HepG2 (cell line): ENCODE results near the gene SAMD4B. TPM values are rescaled to one million over a fixed set of nuclear protein-coding genes. Genes with fewer than 3 reads are reported as not detected.
"Not testable (repeated sequence)": the region's sequence is repeated elsewhere in the genome, so short reads cannot be mapped to it uniquely, and the experiment has no call there.

ENCODE experiments used
- ATAC-seq: fragments of 200-7000 bp; cut with Tn5 transposase; 3 replicates; pipeline ENCODE4 v1.9.1; 2020; ENCODE audit warnings: mild to moderate bottlenecking, moderate library complexity
- BruUV-seq: library from RNA; stranded (reverse); fragments of 400-500 nt; replicated peaks from 2 replicates; lab custom pipeline; 2021; lab: Mats Ljungman, UMichigan
- CTCF ChIA-PET: fragments of 300-600 bp; formaldehyde crosslinking; extraction: SDS; loops from one replicate; lab custom pipeline; 2021; ENCODE audit warnings: low total read pairs, inconsistent platforms, low intra/inter-chr PET ratio; lab: Yijun Ruan, JAX
- POLR2A ChIA-PET: fragments of 350-600 bp; sonication (Branson Sonifier 250); formaldehyde crosslinking; loops from one replicate; lab custom pipeline; 2020; ENCODE audit warnings: antibody characterized with exemption, inconsistent platforms; lab: Yijun Ruan, JAX
- DNase-seq: peaks from one replicate; pipeline ENCODE4 v3.0.0-alpha.2; 2015; ENCODE audit warnings: low spot score
- FAIRE-seq: peaks from 3 replicates; lab custom pipeline; 2011; peaks lifted over from hg19 to GRCh38; lab: Jason Lieb, UNC
- H2AFZ ChIP-seq: one replicate; pipeline ENCODE4 v1.6.1; 2011; ENCODE audit warnings: low read length, inconsistent platforms
- H3K27ac ChIP-seq: fragments of 300-600 bp; 3 replicates; pipeline ENCODE4 v1.8.0; 2011; ENCODE audit warnings: mixed run types, mild to moderate bottlenecking, mixed read lengths, low read length, inconsistent platforms; ENCODE audit not compliant: insufficient read depth; ENCODE audit errors: extremely low read length
- H3K27me3 ChIP-seq, 2 experiments: fragments of 200-600 bp in 1 of 2; 2 replicates in 1 of 2; 3 replicates in 1 of 2; pipeline versions ENCODE4 v1.6.0 to v1.8.0; 2011; ENCODE audit warnings: low read length in 2 of 2, mild to moderate bottlenecking in 2 of 2, moderate library complexity in 2 of 2, inconsistent platforms in 1 of 2; ENCODE audit not compliant: insufficient read depth in 2 of 2, control insufficient read depth in 1 of 2
- H3K36me3 ChIP-seq, 2 experiments: fragments of 200-600 bp in 1 of 2; replicated peaks in 1 of 2; 2 replicates in 1 of 2; 3 replicates in 1 of 2; pipeline versions ENCODE4 v1.5.1 to v1.8.0; 2011; ENCODE audit warnings: low read length in 2 of 2, inconsistent platforms in 1 of 2; ENCODE audit not compliant: insufficient read depth in 2 of 2, control insufficient read depth in 1 of 2
- H3K4me1 ChIP-seq: 2 replicates; pipeline ENCODE4 v1.5.1; 2012; ENCODE audit warnings: low read length, inconsistent platforms; ENCODE audit not compliant: insufficient read depth
- H3K4me2 ChIP-seq: 2 replicates; pipeline ENCODE4 v1.6.0; 2011; ENCODE audit warnings: low read depth, low read length, inconsistent platforms
- H3K4me3 ChIP-seq, 3 experiments: fragments of 200-600 bp in 1 of 3; sonication (generic), shearing (Covaris generic) in 1 of 3; replicated peaks in 1 of 3; 2 replicates each; pipeline ENCODE4 v1.5.1; 2011 to 2016; ENCODE audit warnings: low read length in 3 of 3, inconsistent platforms in 2 of 3, low read depth in 2 of 3, mild to moderate bottlenecking in 2 of 3, control low read depth in 1 of 3, mixed read lengths in 1 of 3; ENCODE audit not compliant: insufficient read depth in 1 of 3
- H3K79me2 ChIP-seq: one replicate; pipeline ENCODE4 v1.6.1; 2011; ENCODE audit warnings: low read length, inconsistent platforms; ENCODE audit not compliant: insufficient read depth
- H3K9ac ChIP-seq: 2 replicates; pipeline ENCODE4 v1.6.0; 2011; ENCODE audit warnings: mild to moderate bottlenecking, low read depth, low read length, inconsistent platforms; ENCODE audit not compliant: insufficient read depth
- H3K9me3 ChIP-seq: 2 replicates; pipeline ENCODE4 v1.5.1; 2012; ENCODE audit warnings: mild to moderate bottlenecking, low read length
- H4K20me1 ChIP-seq: 2 replicates; pipeline ENCODE4 v1.6.0; 2011; ENCODE audit warnings: inconsistent platforms, mild to moderate bottlenecking, low read length, moderate library complexity; ENCODE audit not compliant: insufficient read depth
- CREM ChIP-seq, 2 experiments: sonication (generic) in 1 of 2; formaldehyde crosslinking in 1 of 2; IDR thresholded peaks; 2 replicates each; pipeline versions ENCODE4 v1.4.0 to v1.6.1; 2016 to 2020; ENCODE audit warnings: antibody characterized with exemption in 1 of 2, mild to moderate bottlenecking in 1 of 2, missing genetic modification reagents in 1 of 2
- FOXJ3 ChIP-seq: sonication (generic); formaldehyde crosslinking; IDR thresholded peaks from 2 replicates; pipeline ENCODE4 v1.4.0; 2020; ENCODE audit warnings: missing genetic modification reagents, mild to moderate bottlenecking, borderline replicate concordance
- ONECUT2 ChIP-seq: sonication (generic); formaldehyde crosslinking; IDR thresholded peaks from 2 replicates; pipeline ENCODE4 v1.4.0; 2020; ENCODE audit warnings: missing genetic modification reagents
- PRMT3 ChIP-seq: sonication (generic); formaldehyde crosslinking; IDR thresholded peaks from 2 replicates; pipeline ENCODE4 v1.8.1; 2022; ENCODE audit warnings: low read depth, mild to moderate bottlenecking, moderate library complexity, missing genetic modification reagents, borderline replicate concordance
- SIX1 ChIP-seq: sonication (generic); formaldehyde crosslinking; IDR thresholded peaks from 2 replicates; pipeline ENCODE4 v1.4.0; 2020; ENCODE audit warnings: missing genetic modification reagents, borderline replicate concordance
- U2AF1 ChIP-seq: fragments of 200-400 bp; formaldehyde crosslinking; optimal IDR thresholded peaks from 2 replicates; pipeline ENCODE3; 2017; ENCODE audit warnings: mild to moderate bottlenecking, low read depth, low read length
- ZBTB38 ChIP-seq: sonication (generic); formaldehyde crosslinking; IDR thresholded peaks from 2 replicates; pipeline ENCODE4 v1.5.1; 2020; ENCODE audit warnings: mild to moderate bottlenecking, missing genetic modification reagents
- ZNF354B ChIP-seq: sonication (generic); formaldehyde crosslinking; IDR thresholded peaks from 2 replicates; pipeline ENCODE4 v1.8.0; 2022; ENCODE audit warnings: mild to moderate bottlenecking, missing genetic modification reagents
- WGBS: methylation state at CpG from one replicate; pipeline ENCODE4 v1.1.6; 2017; ENCODE audit warnings: low lambda C conversion rate; 5-methylcytosine and 5-hydroxymethylcytosine counted together
- in situ Hi-C: cut with HindIII; loops from 2 replicates; pipeline ENCODE4 v1.10.0; 2017; ENCODE audit warnings: low pct_unique_long_range_greater_than_20kb; ENCODE audit not compliant: extremely low pct_ligation_motif_present
- intact Hi-C: fragments of 100-400 bp; cut with micrococcal nuclease; formaldehyde crosslinking; loops from one replicate; pipeline ENCODE4 v1.10.0; 2022; ENCODE audit not compliant: unreplicated experiment
- polyA plus RNA-seq, 8 experiments: library from polyadenylated mRNA; depleted of rRNA in 3 of 8; stranded (reverse) in 7 of 8; unstranded in 1 of 8; fragments of >200 nt; fragmentation: Illumina TruSeq in 4 of 8; extraction: Trizol in 4 of 8; gene quantifications; 2 replicates each; pipeline versions ENCODE4 v1.2.1 to v1.2.3, GENCODE V29; 2011 to 2016; ENCODE audit warnings: low read depth in 4 of 8, missing spikeins in 1 of 8, mixed read lengths in 1 of 8; ENCODE audit not compliant: insufficient read depth in 1 of 8
- total RNA-seq, 5 experiments: library from RNA; depleted of rRNA; stranded (reverse); fragments of >200 nt; fragmentation: Illumina TruSeq; extraction: Trizol; gene quantifications; 2 replicates each; pipeline ENCODE4 v1.2.3, GENCODE V29; 2016; ENCODE audit warnings: low read depth in 1 of 5

Gene SAMD4B
- total and polyA plus RNA-seq, 2 of the 13 experiments (the other 11 are each of a cell fraction or from before 2014, with no cell fraction given) = 26.0 to 31.8 TPM

- no peaks in the 10 kb centered on the region for H3K79me2 ChIP-seq
- H3K9ac ChIP-seq = no peak overlapping the region
- BruUV-seq = no TSS peak
- no peak overlapping the region for H3K27ac ChIP-seq
- TF ChIP-seq U2AF1 = no peak
- no peak for TF ChIP-seq SIX1 (CRISPR knock-in tag)
- no peak for TF ChIP-seq FOXJ3 (CRISPR knock-in tag)
- no peak for TF ChIP-seq ZNF354B (CRISPR knock-in tag)
- TF ChIP-seq CREM (IDR thresholded peaks at IDR 0.05) = no peak
- TF ChIP-seq CREM (CRISPR knock-in tag; IDR thresholded peaks at IDR 0.05) = no peak
- TF ChIP-seq, all 625 proteins: peak for 0
- Histone ChIP-seq H3K4me2 (no peak overlapping the region), H2AFZ (no peak overlapping the region), H3K4me3 (no peak overlapping the region), H3K4me1 (peaks cover 27% of the 10 kb centered on the region), H4K20me1 (no peaks in the 10 kb centered on the region), H3K9me3 (no peaks in the 10 kb centered on the region), H3K27me3 (peaks cover 0 to 4% of the 10 kb centered on the region in 2 experiments; a peak in 2 of 5 replicates), H3K36me3 (no peaks in the 10 kb centered on the region)
- FAIRE-seq (no peak), DNase-seq (no peak), ATAC-seq (no peak)
- CTCF ChIA-PET = no interaction called here
- in situ Hi-C loops = no loop called here
- intact Hi-C loops = no loop called here
- POLR2A ChIA-PET = no interaction called here
- no CpG with 5 or more reads among the region's 82 CpGs for WGBS
These were observed 34.2 kb upstream of the SAMD4B start for GRCh38 chr19:39307822-39308530.

- Histone ChIP-seq H3K4me2 (no peak overlapping the region), H3K9me3 (no peaks in the 10 kb centered on the region), H3K79me2 (no peaks in the 10 kb centered on the region), H3K27ac (no peak overlapping the region), H3K36me3 (no peaks in the 10 kb centered on the region), H2AFZ (no peak overlapping the region), H3K9ac (no peak overlapping the region), H3K27me3 (peaks cover 0 to 4% of the 10 kb centered on the region in 2 experiments; a peak in 2 of 5 replicates), H3K4me3 (no peak overlapping the region), H3K4me1 (peaks cover 20% of the 10 kb centered on the region), H4K20me1 (no peaks in the 10 kb centered on the region)
- in situ Hi-C loops (no loop called here), intact Hi-C loops (no loop called here)
- ChIA-PET POLR2A (no interaction called here), CTCF (no interaction called here)
- no peak for DNase-seq
- BruUV-seq = no TSS peak
- no peak for ATAC-seq
- TF ChIP-seq ONECUT2 (CRISPR knock-in tag) (no peak), ZBTB38 (CRISPR knock-in tag) (no peak), PRMT3 (CRISPR knock-in tag) (no peak)
- no peak for FAIRE-seq
- 86% methylated on average over 10 of the region's 18 CpGs for WGBS
These were observed 33.5 kb upstream of the SAMD4B start for GRCh38 chr19:39308531-39309304.

- CTCF ChIA-PET, H4K20me1 ChIP-seq, H3K4me3 ChIP-seq, FAIRE-seq, in situ Hi-C loops, H3K27me3 ChIP-seq, H3K27ac ChIP-seq, ATAC-seq, H3K9ac ChIP-seq, intact Hi-C loops, BruUV-seq, H3K36me3 ChIP-seq, H3K9me3 ChIP-seq, H2AFZ ChIP-seq, DNase-seq, H3K79me2 ChIP-seq, H3K4me2 ChIP-seq: not testable (repeated sequence)
- POLR2A ChIA-PET = interaction anchor here (0.6 kb wide), 1 partner anchor 1487 kb away, joined by 4 read pairs; no protein-coding TSS in a partner anchor
- peaks cover 19% of the 10 kb centered on the region for H3K4me1 ChIP-seq
- WGBS = 58% methylated on average over 7 of the region's 7 CpGs
These were observed 32.9 kb upstream of the SAMD4B start for GRCh38 chr19:39309305-39309670.
